Measurements from ENCODE around the gene C1QC. TPM values are rescaled to one million over a fixed set of nuclear protein-coding genes. Genes with fewer than 3 reads are reported as not detected.
"Not testable (repeated sequence)": the region's sequence is repeated elsewhere in the genome, so short reads cannot be mapped to it uniquely, and the experiment has no call there.

Gene C1QC
- total RNA-seq, 2 experiments from 2014 or later: not detected

- POLR2A ChIA-PET: no interaction called here
- CTCF ChIA-PET: interaction anchor here (0.6 kb wide), 1 partner anchor 449 kb away, joined by 7 read pairs; no protein-coding TSS in a partner anchor
Measured at GRCh38 chr1:22643928-22644327, 495 bp downstream of the C1QC start.

GRCh38 chr1:22645931-22646330 lies 2.5 kb downstream of the C1QC start:
- POLR2A ChIA-PET: no interaction called here
- CTCF ChIA-PET: interaction anchor here (1.1 kb wide), 1 partner anchor 225 kb away, joined by 6 read pairs; no protein-coding TSS in a partner anchor

- ChIA-PET POLR2A (no interaction called here), CTCF (no interaction called here)
Measured at GRCh38 chr1:22646384-22646783, 3.0 kb downstream of the C1QC start.

- POLR2A ChIA-PET: no interaction called here
- CTCF ChIA-PET: interaction anchor here (1.4 kb wide), 1 partner anchor 13 kb away, joined by 3 read pairs; no protein-coding TSS in a partner anchor
Measured at GRCh38 chr1:22650089-22650693, 6.8 kb downstream of the C1QC start.

GRCh38 chr1:22651941-22652856 lies 8.8 kb downstream of the C1QC start:
- CTCF ChIA-PET: no interaction called here
- POLR2A ChIA-PET: no interaction called here

- POLR2A ChIA-PET: no interaction called here
- CTCF ChIA-PET: interaction anchor here (0.6 kb wide), 1 partner anchor 135 kb away, joined by 3 read pairs; no protein-coding TSS in a partner anchor
Measured at GRCh38 chr1:22652881-22653316, 9.5 kb downstream of the C1QC start, which contains the start of gene C1QB. TSS of gene C1QB (plus strand) at chr1:22653236. CDS start at chr1:22659463, 6,227 bp downstream.

GRCh38 chr1:22654692-22655091 lies 11.3 kb downstream of the C1QC start:
- POLR2A ChIA-PET: no interaction called here
- CTCF ChIA-PET: no interaction called here

GRCh38 chr1:22658385-22659163 lies 15.1 kb downstream of the C1QC start:
- ChIA-PET CTCF (no interaction called here), POLR2A (no interaction called here)

- ChIA-PET POLR2A (no interaction called here), CTCF (no interaction called here)
Measured at GRCh38 chr1:22660716-22661241, 17.3 kb downstream of the C1QC start.

- CTCF ChIA-PET: interaction anchor here (1.0 kb wide), 1 partner anchor 20 kb away, joined by 3 read pairs; no protein-coding TSS in a partner anchor
- POLR2A ChIA-PET: no interaction called here
Measured at GRCh38 chr1:22661880-22662279, 18.4 kb downstream of the C1QC start.

- POLR2A ChIA-PET: no interaction called here
- CTCF ChIA-PET: interaction anchor here (1.0 kb wide), 2 partner anchors 11 to 21 kb away, joined by 3 read pairs; no protein-coding TSS in a partner anchor
Measured at GRCh38 chr1:22662318-22662717, 18.9 kb downstream of the C1QC start.

- CTCF ChIA-PET: interaction anchor here (1.0 kb wide), 2 partner anchors 12 to 21 kb away, joined by 3 read pairs; no protein-coding TSS in a partner anchor
- POLR2A ChIA-PET: no interaction called here
Measured at GRCh38 chr1:22662986-22663408, 19.6 kb downstream of the C1QC start.

GRCh38 chr1:22665752-22666151 lies 22.3 kb downstream of the C1QC start:
- CTCF ChIA-PET: no interaction called here
- POLR2A ChIA-PET: no interaction called here

- POLR2A ChIA-PET: no interaction called here
Measured at GRCh38 chr1:22666412-22666811, 23.0 kb downstream of the C1QC start.

GRCh38 chr1:22668840-22669239 lies 25.4 kb downstream of the C1QC start:
- CTCF ChIA-PET, POLR2A ChIA-PET: not testable (repeated sequence)

More at GRCh38 chr1:22666412-22666811, 23.0 kb downstream of the C1QC start:
- CTCF ChIA-PET: no interaction called here

- POLR2A ChIA-PET: no interaction called here
- CTCF ChIA-PET: no interaction called here
Measured at GRCh38 chr1:22670352-22670975, 27.0 kb downstream of the C1QC start.

GRCh38 chr1:22671999-22672398 lies 28.6 kb downstream of the C1QC start:
- ChIA-PET CTCF (interaction anchor here (2.4 kb wide), 1 partner anchor 32 kb away, joined by 7 read pairs; no protein-coding TSS in a partner anchor), POLR2A (no interaction called here)

- CTCF ChIA-PET: interaction anchor here (1.2 to 2.4 kb wide), 2 partner anchors 31 to 38 kb away, joined by 3 to 7 read pairs; no protein-coding TSS in a partner anchor
- POLR2A ChIA-PET: no interaction called here
Measured at GRCh38 chr1:22673486-22674409, 30.3 kb downstream of the C1QC start.
